BLaER1 (cell line): ENCODE measurements around the gene COX7A1.

ENCODE experiments used
- H3K27ac ChIP-seq: shearing (Covaris generic); formaldehyde crosslinking; 2 replicates; pipeline ENCODE4 v1.8.1; 2022
- H3K27me3 ChIP-seq: shearing (Covaris generic); formaldehyde crosslinking; 2 replicates; pipeline ENCODE4 v1.8.1; 2022
- H3K36me3 ChIP-seq: shearing (Covaris generic); formaldehyde crosslinking; 2 replicates; pipeline ENCODE4 v1.8.1; 2022
- H3K4me1 ChIP-seq: shearing (Covaris generic); formaldehyde crosslinking; 2 replicates; pipeline ENCODE4 v1.8.1; 2022
- H3K4me2 ChIP-seq: shearing (Covaris generic); formaldehyde crosslinking; 2 replicates; pipeline ENCODE4 v1.8.1; 2022
- H3K4me3 ChIP-seq: shearing (Covaris generic); formaldehyde crosslinking; 2 replicates; pipeline ENCODE4 v1.8.1; 2022
- H3K9ac ChIP-seq: shearing (Covaris generic); formaldehyde crosslinking; 2 replicates; pipeline ENCODE4 v1.8.1; 2022
- H3K9me3 ChIP-seq: shearing (Covaris generic); formaldehyde crosslinking; 2 replicates; pipeline ENCODE4 v1.8.1; 2022
- H4K20me1 ChIP-seq: shearing (Covaris generic); formaldehyde crosslinking; 2 replicates; pipeline ENCODE4 v1.8.1; 2022
- Cebpa-rat ChIP-seq: shearing (Covaris generic); IDR thresholded peaks from 2 replicates; pipeline ENCODE4 v1.8.1; 2022

Gene COX7A1

DNA sequence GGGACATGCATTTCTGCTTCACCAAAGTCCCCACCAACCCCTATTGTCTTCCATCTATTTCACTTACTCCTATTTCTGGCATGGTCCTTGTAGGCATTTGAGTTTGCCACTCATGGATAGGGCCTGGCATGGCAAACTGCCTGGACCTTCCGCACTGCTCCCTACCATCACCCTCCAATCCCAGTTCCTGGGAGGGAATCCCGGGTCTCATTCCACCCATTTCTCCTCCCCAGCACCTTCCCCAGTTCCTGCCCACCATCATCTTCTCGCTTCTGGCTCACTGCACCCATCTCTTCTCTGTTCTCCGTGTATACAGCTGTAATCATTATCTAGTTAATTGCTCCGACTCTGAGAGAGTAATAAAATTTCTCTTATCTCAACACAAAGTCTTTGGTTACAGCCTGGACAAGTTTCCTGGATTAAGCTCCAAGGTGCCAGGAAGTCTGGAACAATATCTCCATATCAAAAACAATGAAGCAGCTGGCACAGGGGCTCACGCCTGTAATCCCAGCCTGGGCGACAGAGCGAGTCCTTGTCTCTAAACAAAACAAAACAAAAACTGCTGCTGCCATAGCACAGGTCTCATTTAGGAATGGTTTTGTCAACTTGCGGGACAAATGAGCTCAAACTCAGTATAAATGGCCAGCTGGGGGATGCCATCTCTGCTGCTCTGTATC lies 17.0 kb upstream of the COX7A1 start:
- no peaks in the 10 kb centered on the region for H3K27me3 ChIP-seq
- no peaks in the 10 kb centered on the region for H3K9me3 ChIP-seq
- TF ChIP-seq Cebpa-rat = no peak
- H3K27ac ChIP-seq = no peak overlapping the region
- no peak overlapping the region for H3K9ac ChIP-seq
- no peak overlapping the region for H3K4me2 ChIP-seq
- no peak overlapping the region for H3K4me3 ChIP-seq
- H4K20me1 ChIP-seq = no peaks in the 10 kb centered on the region
- peaks cover 21% of the 10 kb centered on the region for H3K36me3 ChIP-seq
- peaks cover 9% of the 10 kb centered on the region for H3K4me1 ChIP-seq

GRCh38 chr19:36163813-36164212 lies 11.6 kb upstream of the COX7A1 start:
- Histone ChIP-seq H3K9me3 (no peaks in the 10 kb centered on the region), H3K9ac (no peak overlapping the region), H3K36me3 (peaks cover 46% of the 10 kb centered on the region), H3K4me1 (no peaks in the 10 kb centered on the region), H3K4me2 (no peak overlapping the region), H3K27ac (no peak overlapping the region), H4K20me1 (no peaks in the 10 kb centered on the region), H3K4me3 (no peak overlapping the region), H3K27me3 (no peaks in the 10 kb centered on the region)
- TF ChIP-seq Cebpa-rat = no peak

GRCh38 chr19:36160821-36161596 lies 8.8 kb upstream of the COX7A1 start:
- Histone ChIP-seq H3K4me2 (no peak overlapping the region), H3K9me3 (no peaks in the 10 kb centered on the region), H3K27me3 (no peaks in the 10 kb centered on the region), H3K36me3 (peaks cover 39% of the 10 kb centered on the region), H3K27ac (no peak overlapping the region), H3K4me3 (no peak overlapping the region), H3K4me1 (no peaks in the 10 kb centered on the region), H4K20me1 (no peaks in the 10 kb centered on the region), H3K9ac (no peak overlapping the region)
- TF ChIP-seq Cebpa-rat = no peak

DNA sequence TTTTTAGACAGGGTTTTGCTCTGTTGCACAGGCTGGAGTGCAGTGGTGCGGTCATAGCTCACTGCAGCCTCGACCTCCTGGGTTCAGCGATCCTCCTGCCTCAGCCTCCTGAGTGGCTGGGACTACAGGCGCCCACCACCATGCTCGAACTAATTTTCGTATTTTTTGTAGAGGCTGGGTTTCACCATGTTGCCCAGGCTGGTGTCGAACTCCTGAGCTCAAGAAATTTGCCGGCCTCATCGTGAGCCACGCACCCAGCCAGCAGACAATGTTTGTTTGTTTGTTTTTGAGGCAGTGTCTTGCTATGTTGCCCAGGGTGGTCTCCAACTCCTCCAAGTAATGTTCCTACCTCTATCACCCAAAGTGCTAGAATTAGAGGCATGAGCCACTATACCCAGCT lies 879 bp upstream of the COX7A1 start:
- peaks cover 55% of the 10 kb centered on the region for H3K36me3 ChIP-seq
- no peaks in the 10 kb centered on the region for H3K4me1 ChIP-seq
- H3K9ac ChIP-seq = no peak overlapping the region
- H3K4me3 ChIP-seq = no peak overlapping the region
- H3K9me3 ChIP-seq = no peaks in the 10 kb centered on the region
- no peak overlapping the region for H3K27ac ChIP-seq
- no peaks in the 10 kb centered on the region for H3K27me3 ChIP-seq
- no peak overlapping the region for H3K4me2 ChIP-seq
- peaks cover 13% of the 10 kb centered on the region; the same call in 1 of the 2 replicates for H4K20me1 ChIP-seq
- no peak for TF ChIP-seq Cebpa-rat

DNA sequence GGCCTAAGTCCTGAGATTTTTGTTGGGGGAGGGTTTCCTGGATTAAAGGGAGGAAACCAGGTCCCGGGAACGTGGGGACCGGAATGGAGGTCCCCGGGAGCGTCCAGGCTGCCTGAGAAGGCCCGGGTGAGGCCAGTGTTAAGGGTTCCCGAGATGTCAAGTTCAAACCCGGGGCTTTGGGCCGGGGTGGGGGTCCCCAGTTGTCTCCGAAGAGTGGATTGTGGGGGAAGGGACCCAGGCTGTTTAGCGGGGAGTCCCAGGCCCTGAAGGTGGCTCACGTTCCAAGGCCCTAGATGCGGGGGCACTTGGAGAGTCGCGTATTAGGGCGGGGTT lies 262 bp downstream of the COX7A1 start:
- Histone ChIP-seq H3K4me2 (no peak overlapping the region), H3K36me3 (peaks cover 66% of the 10 kb centered on the region), H4K20me1 (peaks cover 13% of the 10 kb centered on the region; the same call in 1 of the 2 replicates), H3K9me3 (no peaks in the 10 kb centered on the region), H3K4me3 (no peak overlapping the region), H3K4me1 (no peaks in the 10 kb centered on the region), H3K9ac (no peak overlapping the region), H3K27ac (no peak overlapping the region), H3K27me3 (no peaks in the 10 kb centered on the region)
- no peak for TF ChIP-seq Cebpa-rat

DNA sequence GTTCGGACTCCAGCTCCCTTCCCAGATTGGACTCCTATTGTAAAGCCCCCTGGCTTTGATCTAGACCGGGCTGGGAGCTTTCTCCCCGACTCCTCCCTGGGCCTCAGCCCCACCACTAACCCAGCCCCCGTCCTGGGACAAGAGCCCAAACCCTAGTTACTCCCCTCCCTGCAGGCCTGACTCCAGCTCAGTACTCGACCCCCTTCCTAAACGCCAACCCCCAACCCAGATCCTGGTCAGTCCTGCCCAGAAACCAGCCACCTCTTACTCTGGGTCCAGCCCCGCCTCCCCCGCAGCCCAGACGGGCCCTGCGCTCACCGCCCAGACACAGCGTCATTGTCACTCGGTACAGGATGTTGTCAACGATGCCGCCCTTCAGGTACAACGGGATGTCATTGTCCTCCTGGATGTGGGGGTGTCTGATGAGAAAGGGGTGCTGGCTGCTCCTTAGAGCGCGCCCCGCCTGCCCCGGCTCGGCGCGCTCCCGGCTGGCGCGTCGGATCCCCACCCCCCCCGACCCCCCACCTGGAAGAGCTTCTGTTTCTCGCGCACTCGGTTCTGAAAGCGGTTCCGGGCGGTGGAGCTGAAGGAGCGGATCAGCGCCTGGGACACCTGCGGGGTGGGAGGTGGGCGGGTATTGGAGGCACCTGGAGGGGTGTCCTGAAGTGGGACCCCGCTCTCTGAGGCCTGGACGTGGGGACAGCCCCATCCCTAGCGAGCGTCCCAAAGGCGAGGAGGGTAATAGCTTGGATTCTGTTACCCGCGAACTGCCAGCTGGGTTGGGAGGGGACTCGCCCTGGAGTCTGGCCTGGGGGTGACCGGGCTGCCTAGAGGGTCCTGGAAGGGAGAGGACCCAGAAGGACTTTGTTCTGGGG lies 866 bp downstream of the COX7A1 start:
- Histone ChIP-seq H3K9ac (no peak overlapping the region), H3K27me3 (no peaks in the 10 kb centered on the region), H3K4me3 (no peak overlapping the region), H3K36me3 (peaks cover 72% of the 10 kb centered on the region), H3K27ac (no peak overlapping the region), H4K20me1 (peaks cover 13% of the 10 kb centered on the region; the same call in 1 of the 2 replicates), H3K4me1 (no peaks in the 10 kb centered on the region), H3K9me3 (no peaks in the 10 kb centered on the region), H3K4me2 (no peak overlapping the region)
- TF ChIP-seq Cebpa-rat = no peak

DNA sequence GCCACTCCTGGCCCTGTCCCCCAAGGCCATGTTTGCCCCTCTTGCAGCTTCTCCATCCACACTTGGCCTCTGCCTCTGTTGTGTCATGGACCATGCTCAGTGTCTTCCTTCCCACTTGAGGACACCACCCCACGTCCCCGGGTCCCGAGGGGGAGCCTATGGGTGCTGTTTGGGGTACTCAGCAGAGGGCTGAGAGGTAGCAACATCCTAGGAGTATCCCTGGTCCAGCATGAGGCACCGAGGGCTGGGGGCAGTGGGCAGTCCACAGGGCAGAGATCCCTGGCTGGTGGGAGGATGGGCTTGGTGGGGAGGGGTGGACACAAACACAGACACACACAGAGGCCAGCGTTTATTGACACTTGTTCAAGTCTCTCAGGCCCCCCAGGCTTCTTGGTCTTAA lies 1.7 kb downstream of the COX7A1 start:
- H3K9me3 ChIP-seq = no peaks in the 10 kb centered on the region
- H3K4me1 ChIP-seq = no peaks in the 10 kb centered on the region
- no peak overlapping the region for H3K27ac ChIP-seq
- peaks cover 13% of the 10 kb centered on the region; the same call in 1 of the 2 replicates for H4K20me1 ChIP-seq
- H3K4me3 ChIP-seq = no peak overlapping the region
- H3K27me3 ChIP-seq = no peaks in the 10 kb centered on the region
- H3K9ac ChIP-seq = no peak overlapping the region
- H3K36me3 ChIP-seq = peaks cover 80% of the 10 kb centered on the region
- TF ChIP-seq Cebpa-rat = no peak
- no peak overlapping the region for H3K4me2 ChIP-seq

GRCh38 chr19:36149673-36150406 lies 2.4 kb downstream of the COX7A1 start:
- peaks cover 88% of the 10 kb centered on the region for H3K36me3 ChIP-seq
- no peak for TF ChIP-seq Cebpa-rat
- H3K27me3 ChIP-seq = no peaks in the 10 kb centered on the region

DNA sequence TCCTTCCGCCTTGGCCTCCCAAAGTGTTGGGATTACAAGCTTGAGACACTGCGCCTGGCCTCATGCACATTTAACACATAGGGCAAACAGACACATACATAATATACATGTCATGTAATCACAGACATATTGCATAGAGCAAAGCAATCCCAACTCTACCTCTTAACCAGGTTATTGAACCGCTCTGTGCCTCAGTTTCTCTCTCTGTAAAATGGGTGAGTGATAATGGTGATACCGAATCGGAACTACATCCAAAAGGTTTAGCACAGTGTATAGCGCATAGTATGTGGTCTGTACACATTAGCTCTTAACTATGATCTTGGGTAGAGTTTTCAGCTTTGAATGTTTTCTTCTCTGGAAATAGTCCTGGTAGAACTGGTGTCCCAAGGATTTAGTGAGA lies 7.6 kb downstream of the COX7A1 start:
- Histone ChIP-seq H3K4me3 (no peak overlapping the region), H3K4me2 (no peak overlapping the region), H3K27ac (no peak overlapping the region), H3K4me1 (peaks cover 8% of the 10 kb centered on the region), H4K20me1 (peaks cover 28% of the 10 kb centered on the region), H3K9ac (no peak overlapping the region), H3K36me3 (peaks cover 75% of the 10 kb centered on the region), H3K27me3 (no peaks in the 10 kb centered on the region), H3K9me3 (no peaks in the 10 kb centered on the region)
- no peak for TF ChIP-seq Cebpa-rat

More at GRCh38 chr19:36149673-36150406, 2.4 kb downstream of the COX7A1 start:
- no peak overlapping the region for H3K4me3 ChIP-seq
- no peak overlapping the region for H3K9ac ChIP-seq
- peaks cover 13% of the 10 kb centered on the region; the same call in 1 of the 2 replicates for H4K20me1 ChIP-seq
- H3K9me3 ChIP-seq = no peaks in the 10 kb centered on the region
- H3K4me1 ChIP-seq = no peaks in the 10 kb centered on the region
- H3K4me2 ChIP-seq = no peak overlapping the region
- no peak overlapping the region for H3K27ac ChIP-seq
